NCI-H460 (cell line): ENCODE measurements around the gene TRIM33. TPM values are rescaled to one million over a fixed set of nuclear protein-coding genes. Genes with fewer than 3 reads are reported as not detected.
"Not testable (repeated sequence)": the region's sequence is repeated elsewhere in the genome, so short reads cannot be mapped to it uniquely, and the experiment has no call there.

Source experiments
- DNase-seq: peaks from one replicate; pipeline ENCODE4 v3.0.0-alpha.2; 2016; ENCODE audit warnings: low read depth; ENCODE audit errors: extremely low read depth
- total RNA-seq: library from RNA; depleted of rRNA; stranded (reverse); fragments of >200 nt; shearing (Covaris generic); gene quantifications from 2 replicates; pipeline ENCODE4 v1.2.3, GENCODE V29; 2014

TRIM33 gene
- total RNA-seq, 1 experiment from 2014 or later, result 18.4 TPM

GRCh38 chr1:114468710-114469468 is 42.1 kb downstream of the TRIM33 start:
- DNase-seq, result no peak

- no peak for DNase-seq
These were observed 43.0 kb downstream of the TRIM33 start for GRCh38 chr1:114468047-114468446.

- DNase-seq, result no peak
These were observed 43.5 kb downstream of the TRIM33 start for GRCh38 chr1:114467491-114467890.

- DNase-seq, result no peak
These were observed 44.5 kb downstream of the TRIM33 start for GRCh38 chr1:114466334-114467014.

GRCh38 chr1:114462963-114463362 is 48.0 kb downstream of the TRIM33 start:
- DNase-seq, result no peak

- no peak for DNase-seq
These were observed 48.7 kb downstream of the TRIM33 start for GRCh38 chr1:114462341-114462740.

- no peak for DNase-seq
These were observed 52.7 kb downstream of the TRIM33 start for GRCh38 chr1:114458237-114458777.

GRCh38 chr1:114457675-114458236 is 53.2 kb downstream of the TRIM33 start:
- DNase-seq, result no peak

GRCh38 chr1:114456586-114456985 is 54.4 kb downstream of the TRIM33 start:
- no peak for DNase-seq

GRCh38 chr1:114455102-114455785 is 55.8 kb downstream of the TRIM33 start:
- no peak for DNase-seq

GRCh38 chr1:114454539-114454938 is 56.5 kb downstream of the TRIM33 start:
- no peak for DNase-seq

- no peak for DNase-seq
These were observed 57.6 kb downstream of the TRIM33 start for GRCh38 chr1:114453361-114453784.

- DNase-seq, result no peak
These were observed 62.5 kb downstream of the TRIM33 start for GRCh38 chr1:114448370-114449036.

GRCh38 chr1:114446198-114446597 is 64.8 kb downstream of the TRIM33 start:
- no peak for DNase-seq

- not testable (repeated sequence) for DNase-seq
These were observed 67.8 kb downstream of the TRIM33 start for GRCh38 chr1:114443226-114443625.

GRCh38 chr1:114441332-114441731 is 69.7 kb downstream of the TRIM33 start:
- DNase-seq, result no peak

GRCh38 chr1:114439369-114439768 is 71.6 kb downstream of the TRIM33 start:
- DNase-seq, result no peak

GRCh38 chr1:114437812-114438211 is 73.2 kb downstream of the TRIM33 start:
- no peak for DNase-seq

GRCh38 chr1:114436799-114437198 is 74.2 kb downstream of the TRIM33 start:
- no peak for DNase-seq

- DNase-seq, result no peak
These were observed 75.8 kb downstream of the TRIM33 start for GRCh38 chr1:114435088-114435715.
